Epithelial cell of proximal tubule (primary cell): ENCODE data around the gene PARP11. TPM values are rescaled to one million over a fixed set of nuclear protein-coding genes. Genes with fewer than 3 reads are reported as not detected.
A peak's percentile ranks its signal among the peaks of the same experiment; 100 is the strongest.

Experiments
- DNase-seq: peaks from one replicate; pipeline ENCODE4 v3.0.0-alpha.2; 2011; ENCODE audit warnings: low read depth
- H3K4me3 ChIP-seq: 2 replicates; pipeline ENCODE4 v1.5.1; 2011; ENCODE audit warnings: low read depth, mild to moderate bottlenecking, low read length
- CTCF ChIP-seq: conservative IDR thresholded peaks from 2 replicates; pipeline ENCODE4 v1.5.1; 2012; ENCODE audit warnings: low read depth, mild to moderate bottlenecking, low read length
- total RNA-seq: library from RNA; depleted of rRNA; stranded (reverse); fragments of >200 nt; gene quantifications from 2 replicates; pipeline ENCODE4 v1.2.3, GENCODE V29; 2015

Gene PARP11
- total RNA-seq, 1 donor from 2014 or later: 3.6 TPM

- H3K4me3 ChIP-seq: no peak overlapping the region
- no peak for TF ChIP-seq CTCF
- no peak for DNase-seq
Observed at GRCh38 chr12:3810016-3810370, 63.2 kb downstream of the PARP11 start.

- no peak for DNase-seq
- TF ChIP-seq CTCF: no peak
Observed at GRCh38 chr12:3809357-3810015, 63.7 kb downstream of the PARP11 start.

GRCh38 chr12:3805077-3805476, 68.1 kb downstream of the PARP11 start:
- no peak for DNase-seq
- TF ChIP-seq CTCF: no peak
- no peak overlapping the region for H3K4me3 ChIP-seq

More at GRCh38 chr12:3809357-3810015, 63.7 kb downstream of the PARP11 start:
- H3K4me3 ChIP-seq: no peak overlapping the region

- H3K4me3 ChIP-seq: no peak overlapping the region
- peak; percentile 94 for TF ChIP-seq CTCF
- DNase-seq: peak; percentile 9
Observed at GRCh38 chr12:3803865-3804472, 69.2 kb downstream of the PARP11 start.

GRCh38 chr12:3802721-3803120, 70.5 kb downstream of the PARP11 start:
- no peak for DNase-seq
- H3K4me3 ChIP-seq: no peak overlapping the region
- TF ChIP-seq CTCF: no peak

GRCh38 chr12:3797531-3798048, 75.6 kb downstream of the PARP11 start:
- H3K4me3 ChIP-seq: no peak overlapping the region
- peak; percentile 22 for TF ChIP-seq CTCF
- no peak for DNase-seq

GRCh38 chr12:3795492-3796133, 77.6 kb downstream of the PARP11 start:
- DNase-seq: no peak
- H3K4me3 ChIP-seq: no peak overlapping the region
- TF ChIP-seq CTCF: no peak
